ENCODE results near the gene RRP9. TPM values are rescaled to one million over a fixed set of nuclear protein-coding genes. Genes with fewer than 3 reads are reported as not detected.

The RRP9 gene
- total RNA-seq, 1 donor from 2014 or later, result 12.5 TPM

- Histone ChIP-seq H3K36me3 (no peaks in the 10 kb centered on the region), H3K9me3 (no peaks in the 10 kb centered on the region), H3K4me3 (peak within 1 kb of the TSS; percentile 53 to 60), H3K4me1 (peaks cover 28% of the 10 kb centered on the region), H3K27ac (peak within 1 kb of the TSS; percentile 91), H3K27me3 (no peaks in the 10 kb centered on the region)
- TF ChIP-seq POLR2A (IDR thresholded peaks at IDR 0.05) (peak in 1 of 2 donors; percentile 38), POLR2AphosphoS5 (IDR thresholded peaks at IDR 0.05; ENCODE audit: insufficient read depth in 1 of 2, low read depth in 1 of 2) (peak in 1 of 2 donors; percentile 79)
- TF ChIP-seq, protein P1, sequence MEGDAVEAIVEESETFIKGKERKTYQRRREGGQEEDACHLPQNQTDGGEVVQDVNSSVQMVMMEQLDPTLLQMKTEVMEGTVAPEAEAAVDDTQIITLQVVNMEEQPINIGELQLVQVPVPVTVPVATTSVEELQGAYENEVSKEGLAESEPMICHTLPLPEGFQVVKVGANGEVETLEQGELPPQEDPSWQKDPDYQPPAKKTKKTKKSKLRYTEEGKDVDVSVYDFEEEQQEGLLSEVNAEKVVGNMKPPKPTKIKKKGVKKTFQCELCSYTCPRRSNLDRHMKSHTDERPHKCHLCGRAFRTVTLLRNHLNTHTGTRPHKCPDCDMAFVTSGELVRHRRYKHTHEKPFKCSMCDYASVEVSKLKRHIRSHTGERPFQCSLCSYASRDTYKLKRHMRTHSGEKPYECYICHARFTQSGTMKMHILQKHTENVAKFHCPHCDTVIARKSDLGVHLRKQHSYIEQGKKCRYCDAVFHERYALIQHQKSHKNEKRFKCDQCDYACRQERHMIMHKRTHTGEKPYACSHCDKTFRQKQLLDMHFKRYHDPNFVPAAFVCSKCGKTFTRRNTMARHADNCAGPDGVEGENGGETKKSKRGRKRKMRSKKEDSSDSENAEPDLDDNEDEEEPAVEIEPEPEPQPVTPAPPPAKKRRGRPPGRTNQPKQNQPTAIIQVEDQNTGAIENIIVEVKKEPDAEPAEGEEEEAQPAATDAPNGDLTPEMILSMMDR (IDR thresholded peaks at IDR 0.05), result no peak
- intact Hi-C loops (cut with DNase I), result no loop called here
- DNase-seq (ENCODE audit: extremely low spot score in 2 of 2), result no peak
Observed at GRCh38 chr3:51982838-51983577, 41.3 kb upstream of the RRP9 start, which contains the start of gene ACY1. ACY1 (plus strand) TSS chr3:51983535; CDS start chr3:51984065, 530 bp downstream.

GRCh38 chr3:51982352-51982837, 40.7 kb upstream of the RRP9 start:
- intact Hi-C loops (cut with DNase I), result no loop called here
- H3K4me1 ChIP-seq, result peaks cover 28% of the 10 kb centered on the region
- H3K9me3 ChIP-seq, result no peaks in the 10 kb centered on the region
- H3K36me3 ChIP-seq, result no peaks in the 10 kb centered on the region
- DNase-seq (ENCODE audit: extremely low spot score in 2 of 2), result no peak
- TF ChIP-seq, protein P1 (IDR thresholded peaks at IDR 0.05), result peak in 1 of 3 experiments; percentile 21
- TF ChIP-seq POLR2AphosphoS5 (IDR thresholded peaks at IDR 0.05; ENCODE audit: insufficient read depth in 1 of 2, low read depth in 1 of 2), result no peak
- no peak for TF ChIP-seq POLR2A (IDR thresholded peaks at IDR 0.05)
- peak overlapping the region; percentile 91 for H3K27ac ChIP-seq
- H3K27me3 ChIP-seq, result no peaks in the 10 kb centered on the region
- H3K4me3 ChIP-seq, result peak overlapping the region; percentile 53 to 60

DNA sequence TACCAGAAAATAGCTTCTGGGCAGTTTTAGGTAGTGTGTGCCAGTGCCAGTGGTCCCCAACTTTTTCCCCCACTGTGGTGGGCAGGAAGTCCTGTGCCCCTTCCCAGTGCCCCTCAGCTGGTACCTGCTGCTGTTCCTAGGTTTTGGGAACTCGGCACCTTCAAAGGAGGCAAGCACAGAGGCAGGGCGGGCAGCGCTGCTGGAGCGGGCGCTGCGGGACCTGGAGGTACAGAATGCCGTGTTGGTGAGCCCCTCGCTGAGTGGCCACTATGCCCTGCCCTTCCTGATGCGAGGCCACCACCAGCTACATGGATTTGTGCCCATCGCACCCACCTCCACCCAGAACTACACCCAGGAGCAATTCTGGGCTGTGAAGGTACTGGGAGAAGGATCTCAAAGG, 38.5 kb upstream of the RRP9 start:
- DNase-seq (ENCODE audit: extremely low spot score in 2 of 2), result no peak
- no peak overlapping the region for H3K4me3 ChIP-seq
- intact Hi-C loops (cut with DNase I), result no loop called here
- H3K9me3 ChIP-seq, result no peaks in the 10 kb centered on the region
- TF ChIP-seq, protein P1 (IDR thresholded peaks at IDR 0.05), result no peak
- no peak for TF ChIP-seq POLR2A (IDR thresholded peaks at IDR 0.05)
- TF ChIP-seq POLR2AphosphoS5 (IDR thresholded peaks at IDR 0.05; ENCODE audit: insufficient read depth in 1 of 2, low read depth in 1 of 2), result no peak
- H3K36me3 ChIP-seq, result no peaks in the 10 kb centered on the region
- no peaks in the 10 kb centered on the region for H3K27me3 ChIP-seq
- H3K27ac ChIP-seq, result no peak overlapping the region
- peaks cover 35% of the 10 kb centered on the region for H3K4me1 ChIP-seq

DNA sequence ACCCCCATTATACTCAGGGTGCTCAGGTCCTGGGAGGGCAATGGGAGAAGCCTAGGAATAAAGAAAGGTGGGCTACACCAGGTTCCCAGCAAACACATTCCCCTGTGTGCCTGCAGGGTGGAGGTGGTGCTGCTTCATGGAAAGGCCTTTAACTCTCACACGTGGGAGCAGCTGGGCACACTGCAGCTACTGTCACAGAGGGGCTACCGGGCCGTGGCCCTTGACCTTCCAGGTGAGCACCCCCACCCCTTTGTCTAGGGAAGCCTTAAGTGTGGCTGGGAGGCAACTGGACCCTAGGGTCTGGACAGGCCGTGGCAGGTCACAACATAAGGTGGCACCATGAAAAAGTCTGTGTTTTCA, 36.4 kb upstream of the RRP9 start:
- Histone ChIP-seq H3K9me3 (no peaks in the 10 kb centered on the region), H3K36me3 (no peaks in the 10 kb centered on the region), H3K27ac (no peak overlapping the region), H3K4me1 (peaks cover 43% of the 10 kb centered on the region), H3K27me3 (no peaks in the 10 kb centered on the region), H3K4me3 (no peak overlapping the region)
- no peak for DNase-seq (ENCODE audit: extremely low spot score in 2 of 2)
- intact Hi-C loops (cut with DNase I), result no loop called here
- TF ChIP-seq, protein P1 (IDR thresholded peaks at IDR 0.05), result no peak

GRCh38 chr3:51977446-51978142, 35.9 kb upstream of the RRP9 start:
- H3K36me3 ChIP-seq, result no peaks in the 10 kb centered on the region
- TF ChIP-seq POLR2A (IDR thresholded peaks at IDR 0.05) (no peak), POLR2AphosphoS5 (IDR thresholded peaks at IDR 0.05; ENCODE audit: insufficient read depth in 1 of 2, low read depth in 1 of 2) (no peak)
- TF ChIP-seq, protein P1 (IDR thresholded peaks at IDR 0.05), result no peak
- no peak overlapping the region for H3K27ac ChIP-seq
- H3K4me1 ChIP-seq, result peaks cover 42% of the 10 kb centered on the region
- H3K4me3 ChIP-seq, result no peak overlapping the region
- no peaks in the 10 kb centered on the region for H3K9me3 ChIP-seq
- no peak for DNase-seq (ENCODE audit: extremely low spot score in 2 of 2)
- H3K27me3 ChIP-seq, result no peaks in the 10 kb centered on the region
- intact Hi-C loops (cut with DNase I), result no loop called here
